BE2C (cell line): ENCODE results near the gene LONP2.

ENCODE experiments used
- DNase-seq: peaks from one replicate; pipeline ENCODE4 v3.0.0-alpha.2; 2020
- H3K27me3 ChIP-seq: fragments of 250-450 bp; sonication (Bioruptor Pico); 2 replicates; pipeline ENCODE4 v1.5.1; 2020; ENCODE audit warnings: mild to moderate bottlenecking
- H3K36me3 ChIP-seq: fragments of 250-450 bp; sonication (Bioruptor Pico); 2 replicates; pipeline ENCODE4 v1.5.1; 2020; ENCODE audit warnings: mild to moderate bottlenecking
- H3K4me1 ChIP-seq: fragments of 250-450 bp; sonication (Bioruptor Pico); 2 replicates; pipeline ENCODE4 v1.5.1; 2020
- H3K4me3 ChIP-seq: 2 replicates; pipeline ENCODE4 v1.5.1; 2011; ENCODE audit warnings: low read depth, low read length
- H3K9me3 ChIP-seq: fragments of 250-450 bp; sonication (Bioruptor Pico); 2 replicates; pipeline ENCODE4 v1.5.1; 2020
- CTCF ChIP-seq: IDR thresholded peaks from 2 replicates; pipeline ENCODE4 v1.5.1; 2012; ENCODE audit warnings: mild to moderate bottlenecking, low read depth, low read length

Gene LONP2

GRCh38 chr16:48291754-48292153, 47.7 kb downstream of the LONP2 start:
- H3K9me3 ChIP-seq: no peaks in the 10 kb centered on the region
- no peak overlapping the region for H3K4me3 ChIP-seq
- no peak for DNase-seq
- no peaks in the 10 kb centered on the region for H3K27me3 ChIP-seq
- H3K4me1 ChIP-seq: no peaks in the 10 kb centered on the region
- H3K36me3 ChIP-seq: peaks cover 21% of the 10 kb centered on the region
- TF ChIP-seq CTCF: no peak

- DNase-seq: no peak
- peaks cover 21% of the 10 kb centered on the region for H3K36me3 ChIP-seq
- H3K4me1 ChIP-seq: no peaks in the 10 kb centered on the region
- H3K27me3 ChIP-seq: no peaks in the 10 kb centered on the region
- H3K9me3 ChIP-seq: no peaks in the 10 kb centered on the region
- no peak for TF ChIP-seq CTCF
- no peak overlapping the region for H3K4me3 ChIP-seq
Measured at GRCh38 chr16:48292452-48292851, 48.4 kb downstream of the LONP2 start.

- Histone ChIP-seq H3K27me3 (no peaks in the 10 kb centered on the region), H3K36me3 (peaks cover 27% of the 10 kb centered on the region), H3K4me1 (no peaks in the 10 kb centered on the region), H3K9me3 (no peaks in the 10 kb centered on the region), H3K4me3 (no peak overlapping the region)
- no peak for TF ChIP-seq CTCF
- no peak for DNase-seq
Measured at GRCh38 chr16:48294724-48295123, 50.6 kb downstream of the LONP2 start.

- Histone ChIP-seq H3K4me3 (no peak overlapping the region), H3K27me3 (no peaks in the 10 kb centered on the region), H3K9me3 (no peaks in the 10 kb centered on the region), H3K36me3 (peaks cover 25% of the 10 kb centered on the region), H3K4me1 (no peaks in the 10 kb centered on the region)
- TF ChIP-seq CTCF: no peak
- no peak for DNase-seq
Measured at GRCh38 chr16:48295488-48296281, 51.6 kb downstream of the LONP2 start.

- no peaks in the 10 kb centered on the region for H3K9me3 ChIP-seq
- DNase-seq: no peak
- H3K4me3 ChIP-seq: no peak overlapping the region
- no peak for TF ChIP-seq CTCF
- H3K36me3 ChIP-seq: peaks cover 35% of the 10 kb centered on the region
- no peaks in the 10 kb centered on the region for H3K4me1 ChIP-seq
- H3K27me3 ChIP-seq: no peaks in the 10 kb centered on the region
Measured at GRCh38 chr16:48299471-48299870, 55.4 kb downstream of the LONP2 start.

GRCh38 chr16:48300391-48300856, 56.3 kb downstream of the LONP2 start:
- peaks cover 41% of the 10 kb centered on the region for H3K36me3 ChIP-seq
- no peaks in the 10 kb centered on the region for H3K4me1 ChIP-seq
- no peak for DNase-seq
- H3K9me3 ChIP-seq: no peaks in the 10 kb centered on the region
- H3K27me3 ChIP-seq: no peaks in the 10 kb centered on the region
- H3K4me3 ChIP-seq: no peak overlapping the region
- no peak for TF ChIP-seq CTCF
